NCI-H1417 (cell line): ENCODE measurements around the gene RASSF5.

ENCODE experiments used
- DNase-seq, 3 experiments: peaks; one replicate each; lab custom pipeline; 2025; lab: John Stamatoyannopoulos, UW

The RASSF5 gene

DNA sequence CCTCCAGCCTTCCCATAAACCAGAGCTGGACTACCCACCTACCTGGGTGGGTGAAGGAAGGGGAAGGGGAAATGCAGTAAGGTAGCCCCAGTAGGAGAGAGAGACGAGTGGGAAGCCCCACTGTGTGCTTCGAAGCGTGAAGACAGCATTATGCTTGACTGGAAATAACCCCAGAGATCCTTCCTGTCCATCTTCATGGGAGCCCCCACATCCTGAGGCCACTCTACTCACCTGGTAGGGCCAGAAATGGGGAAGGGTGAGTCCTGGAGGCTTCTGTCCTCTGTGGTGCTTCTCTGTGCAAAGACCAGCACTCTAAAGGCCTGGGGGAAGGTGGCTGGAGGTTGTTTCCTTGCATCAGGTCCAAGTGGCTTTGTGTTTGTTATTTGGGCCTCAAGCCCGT lies 10.0 kb upstream of the RASSF5 start:
- DNase-seq = no peak

GRCh38 chr1:206497774-206498173 lies 9.6 kb upstream of the RASSF5 start:
- DNase-seq = no peak

DNA sequence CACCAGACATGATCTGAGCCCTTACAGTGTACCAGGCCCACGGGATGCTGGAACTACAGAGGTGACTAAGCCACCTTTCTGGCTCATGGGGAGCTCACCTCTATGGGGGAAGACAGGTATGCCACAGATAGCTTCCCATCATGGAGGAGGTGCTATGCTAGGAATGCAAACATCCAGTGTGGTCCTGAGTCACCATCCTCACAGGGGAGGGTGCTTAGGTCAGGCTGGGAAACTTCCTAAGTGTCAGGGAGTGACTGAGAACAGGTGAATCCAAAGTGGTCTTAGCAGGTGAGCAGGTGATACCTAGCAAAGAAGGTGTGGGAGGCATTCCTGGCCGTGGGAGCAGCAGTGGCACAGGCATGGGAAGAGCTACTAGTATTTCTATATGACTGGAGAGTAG lies 8.6 kb upstream of the RASSF5 start:
- no peak for DNase-seq

GRCh38 chr1:206500046-206500445 lies 7.3 kb upstream of the RASSF5 start:
- DNase-seq = no peak

GRCh38 chr1:206501881-206502280 lies 5.5 kb upstream of the RASSF5 start:
- DNase-seq = no peak

DNA sequence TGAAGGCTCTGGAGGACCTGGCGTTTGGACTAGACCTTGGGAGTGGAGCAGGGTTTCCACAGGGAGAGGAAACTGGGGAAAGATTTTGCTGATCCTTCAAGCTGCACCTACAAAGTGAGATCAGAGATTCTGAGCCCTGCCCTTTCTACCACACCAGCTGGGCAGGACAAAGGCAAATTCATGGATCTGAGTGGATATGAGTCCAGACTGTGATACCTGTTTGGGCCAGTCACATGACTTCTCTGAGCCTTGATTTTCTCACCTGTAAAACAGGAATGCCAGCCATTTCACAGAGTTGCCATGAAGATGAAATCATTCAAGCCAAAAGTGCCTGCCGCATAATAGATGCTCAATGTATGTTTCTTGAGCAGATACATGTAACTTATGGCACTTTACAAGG lies 4.9 kb upstream of the RASSF5 start:
- no peak for DNase-seq

- DNase-seq = no peak
Observed at GRCh38 chr1:206502812-206503211, 4.5 kb upstream of the RASSF5 start.

- no peak for DNase-seq
Observed at GRCh38 chr1:206503591-206504362, 3.6 kb upstream of the RASSF5 start.

GRCh38 chr1:206504363-206504713 lies 3.0 kb upstream of the RASSF5 start:
- no peak for DNase-seq

GRCh38 chr1:206505702-206506355 lies 1.5 kb upstream of the RASSF5 start:
- no peak for DNase-seq

- no peak for DNase-seq
Observed at GRCh38 chr1:206506405-206507283, 687 bp upstream of the RASSF5 start.

- DNase-seq = no peak
Observed at GRCh38 chr1:206508130-206508889, 979 bp downstream of the RASSF5 start.

- no peak for DNase-seq
Observed at GRCh38 chr1:206508956-206509355, 1.6 kb downstream of the RASSF5 start.

DNA sequence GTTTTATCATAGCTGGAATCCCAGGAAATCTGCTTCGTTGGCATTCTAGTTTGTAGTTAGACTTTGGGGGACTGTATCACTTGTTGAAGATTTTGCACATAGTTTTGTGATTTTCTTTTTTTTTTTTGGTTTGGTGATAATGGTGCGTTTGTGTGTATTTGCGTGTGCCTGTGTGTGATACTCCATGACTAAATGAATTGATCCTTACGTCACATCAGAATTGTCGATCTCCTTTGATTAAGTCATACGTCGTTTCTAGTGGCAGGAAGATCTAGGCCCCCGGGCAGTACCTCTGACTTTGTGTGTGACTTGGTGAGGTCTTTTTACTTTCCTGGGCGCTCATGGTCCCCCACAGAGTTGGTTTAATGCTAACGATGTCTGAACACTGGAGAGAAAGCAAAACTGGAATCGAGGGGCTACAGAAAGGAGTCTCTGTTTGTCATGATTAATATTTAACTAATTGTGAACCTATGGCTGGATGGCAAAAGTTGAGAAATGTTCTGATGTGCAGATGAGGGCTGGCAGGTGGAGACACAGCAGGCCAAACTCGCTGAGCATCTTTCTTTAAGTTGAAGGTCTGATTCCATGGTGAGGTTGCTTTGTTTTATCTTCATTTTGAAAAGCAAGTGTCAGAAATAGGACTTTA lies 2.4 kb downstream of the RASSF5 start:
- no peak for DNase-seq

GRCh38 chr1:206510371-206510770 lies 3.0 kb downstream of the RASSF5 start:
- peak in 1 of 3 experiments; percentile 57 for DNase-seq

GRCh38 chr1:206511362-206512057 lies 4.2 kb downstream of the RASSF5 start:
- peak in 2 of 3 experiments; percentile 74 to 75 for DNase-seq

- DNase-seq = peak in 2 of 3 experiments; percentile 60 to 74
Observed at GRCh38 chr1:206512058-206512850, 4.9 kb downstream of the RASSF5 start.

DNA sequence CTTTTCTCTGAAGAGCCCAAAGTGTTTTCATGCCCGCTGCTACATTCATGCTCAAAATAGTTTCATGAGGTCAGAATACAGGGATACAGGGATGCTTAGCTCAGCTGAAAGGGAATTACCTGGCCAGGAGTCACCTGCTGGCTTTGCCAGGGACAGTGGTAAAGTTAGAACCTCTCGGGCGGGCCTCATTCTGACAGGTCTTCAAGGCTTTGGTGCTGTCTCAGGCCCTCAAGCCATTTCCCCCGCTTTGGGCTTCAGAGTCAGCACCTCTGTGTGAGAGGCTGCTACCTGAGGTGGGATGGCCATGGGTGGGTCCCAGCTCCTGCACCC lies 5.5 kb downstream of the RASSF5 start:
- no peak for DNase-seq

GRCh38 chr1:206513312-206514111 lies 6.2 kb downstream of the RASSF5 start:
- DNase-seq = peak in 2 of 3 experiments; percentile 13 to 29
